Nephron progenitor cell (in vitro differentiated cells): ENCODE measurements around the gene OVOL2.

Experiments
- DNase-seq: peaks from one replicate; pipeline ENCODE4 v3.0.0; 2021
- H3K27ac Mint-ChIP-seq: 2 replicates; pipeline ENCODE4 v1.8.0; 2021; ENCODE audit warnings: mild to moderate bottlenecking, moderate library complexity, mixed read lengths
- H3K27me3 Mint-ChIP-seq: 2 replicates; pipeline ENCODE4 v1.8.0; 2021; ENCODE audit warnings: mild to moderate bottlenecking, low read depth, mixed read lengths; ENCODE audit not compliant: poor library complexity
- H3K36me3 Mint-ChIP-seq: 2 replicates; pipeline ENCODE4 v1.8.0; 2021; ENCODE audit warnings: low read depth, mixed read lengths
- H3K4me1 Mint-ChIP-seq: 2 replicates; pipeline ENCODE4 v1.8.0; 2021; ENCODE audit warnings: mixed read lengths
- H3K4me3 Mint-ChIP-seq: 2 replicates; pipeline ENCODE4 v1.8.0; 2021; ENCODE audit warnings: mild to moderate bottlenecking, moderate library complexity, mixed read lengths
- H3K9me3 Mint-ChIP-seq: 2 replicates; pipeline ENCODE4 v1.8.0; 2021; ENCODE audit warnings: mild to moderate bottlenecking, moderate library complexity, mixed read lengths
- TF ChIP-seq, protein P1 (sequence below): fragments of 200-600 bp; sonication (generic); IDR thresholded peaks from 2 replicates; pipeline ENCODE4 v1.5.0; 2021; ENCODE audit warnings: antibody characterized with exemption

The OVOL2 gene

DNA sequence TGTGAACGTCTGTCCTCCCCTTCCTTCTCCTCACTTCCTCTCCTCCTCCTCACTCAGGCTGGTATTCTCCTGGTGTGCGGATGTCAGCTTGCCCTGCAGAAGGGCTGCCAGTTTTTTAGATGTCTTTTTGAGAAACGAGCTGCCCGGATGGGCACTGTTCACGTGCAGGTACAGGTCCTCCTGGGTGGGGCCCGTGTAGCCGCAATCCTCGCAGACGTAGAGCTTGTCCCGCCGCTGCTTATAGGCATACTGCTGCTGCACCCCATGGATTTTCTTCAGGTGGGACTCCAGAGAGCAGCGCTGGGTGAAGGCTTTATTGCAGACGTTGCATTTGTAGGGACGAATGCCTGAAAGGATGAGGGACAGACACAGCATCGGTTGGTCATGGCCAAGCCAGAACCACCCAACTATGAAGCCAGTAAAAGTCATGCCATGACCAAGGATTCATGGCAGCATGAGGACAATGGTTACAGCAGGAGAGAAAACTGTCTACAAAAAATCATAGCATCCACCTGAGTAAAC is 33.0 kb downstream of the OVOL2 start:
- Mint-ChIP-seq H3K4me3 (no peak overlapping the region), H3K36me3 (no peaks in the 10 kb centered on the region), H3K27ac (no peak overlapping the region), H3K9me3 (peaks cover 3% of the 10 kb centered on the region), H3K27me3 (peaks cover 7% of the 10 kb centered on the region), H3K4me1 (no peaks in the 10 kb centered on the region)
- TF ChIP-seq, protein P1, sequence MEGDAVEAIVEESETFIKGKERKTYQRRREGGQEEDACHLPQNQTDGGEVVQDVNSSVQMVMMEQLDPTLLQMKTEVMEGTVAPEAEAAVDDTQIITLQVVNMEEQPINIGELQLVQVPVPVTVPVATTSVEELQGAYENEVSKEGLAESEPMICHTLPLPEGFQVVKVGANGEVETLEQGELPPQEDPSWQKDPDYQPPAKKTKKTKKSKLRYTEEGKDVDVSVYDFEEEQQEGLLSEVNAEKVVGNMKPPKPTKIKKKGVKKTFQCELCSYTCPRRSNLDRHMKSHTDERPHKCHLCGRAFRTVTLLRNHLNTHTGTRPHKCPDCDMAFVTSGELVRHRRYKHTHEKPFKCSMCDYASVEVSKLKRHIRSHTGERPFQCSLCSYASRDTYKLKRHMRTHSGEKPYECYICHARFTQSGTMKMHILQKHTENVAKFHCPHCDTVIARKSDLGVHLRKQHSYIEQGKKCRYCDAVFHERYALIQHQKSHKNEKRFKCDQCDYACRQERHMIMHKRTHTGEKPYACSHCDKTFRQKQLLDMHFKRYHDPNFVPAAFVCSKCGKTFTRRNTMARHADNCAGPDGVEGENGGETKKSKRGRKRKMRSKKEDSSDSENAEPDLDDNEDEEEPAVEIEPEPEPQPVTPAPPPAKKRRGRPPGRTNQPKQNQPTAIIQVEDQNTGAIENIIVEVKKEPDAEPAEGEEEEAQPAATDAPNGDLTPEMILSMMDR = no peak
- DNase-seq = no peak

DNA sequence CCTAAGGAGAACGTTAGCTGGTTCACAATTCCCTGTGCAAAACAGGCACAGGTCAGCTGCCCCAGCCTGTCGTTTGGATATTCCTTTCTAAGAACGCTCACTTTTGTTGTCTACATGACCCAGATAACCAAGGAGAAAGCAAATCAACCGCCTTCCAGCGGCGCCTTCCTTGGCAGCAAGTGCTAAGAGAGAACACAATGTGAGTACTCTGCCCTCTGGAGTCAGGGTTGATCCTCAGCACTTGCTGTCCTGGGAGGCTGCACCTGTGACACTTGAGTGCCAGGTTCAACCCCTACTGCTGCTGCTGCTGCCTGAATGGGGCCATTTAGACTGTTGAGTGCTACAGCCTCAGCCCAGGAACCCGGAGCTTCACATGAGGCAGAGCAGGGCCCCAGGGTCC is 36.8 kb downstream of the OVOL2 start:
- no peak overlapping the region for H3K27ac Mint-ChIP-seq
- DNase-seq = no peak
- peaks cover 4% of the 10 kb centered on the region for H3K27me3 Mint-ChIP-seq
- peaks cover 3% of the 10 kb centered on the region for H3K9me3 Mint-ChIP-seq
- TF ChIP-seq, protein P1 = no peak
- no peaks in the 10 kb centered on the region for H3K4me1 Mint-ChIP-seq
- H3K36me3 Mint-ChIP-seq = no peaks in the 10 kb centered on the region
- no peak overlapping the region for H3K4me3 Mint-ChIP-seq

DNA sequence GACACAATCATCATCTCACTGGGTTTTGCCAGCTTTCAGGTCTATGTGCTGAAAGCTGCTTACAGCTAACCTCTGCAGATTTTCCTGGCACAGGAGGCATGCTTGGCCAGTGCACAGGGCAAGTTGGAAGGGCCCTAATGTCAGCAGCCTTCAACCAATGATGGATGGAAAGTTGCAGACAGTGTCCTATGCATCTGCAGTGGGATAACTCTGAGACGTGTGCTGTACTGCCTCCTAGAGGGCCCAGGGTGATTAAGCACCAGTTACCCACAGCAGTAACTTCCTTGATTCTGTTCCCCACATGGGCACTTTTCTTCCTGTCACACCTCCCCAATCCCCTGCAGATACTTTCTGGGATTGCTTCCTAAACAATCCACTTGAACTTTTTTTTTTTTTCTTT is 38.6 kb downstream of the OVOL2 start:
- Mint-ChIP-seq H3K9me3 (peaks cover 3% of the 10 kb centered on the region), H3K36me3 (no peaks in the 10 kb centered on the region), H3K27me3 (peaks cover under 1% of the 10 kb centered on the region), H3K4me3 (no peak overlapping the region), H3K27ac (no peak overlapping the region), H3K4me1 (no peaks in the 10 kb centered on the region)
- TF ChIP-seq, protein P1 = no peak
- DNase-seq = no peak

DNA sequence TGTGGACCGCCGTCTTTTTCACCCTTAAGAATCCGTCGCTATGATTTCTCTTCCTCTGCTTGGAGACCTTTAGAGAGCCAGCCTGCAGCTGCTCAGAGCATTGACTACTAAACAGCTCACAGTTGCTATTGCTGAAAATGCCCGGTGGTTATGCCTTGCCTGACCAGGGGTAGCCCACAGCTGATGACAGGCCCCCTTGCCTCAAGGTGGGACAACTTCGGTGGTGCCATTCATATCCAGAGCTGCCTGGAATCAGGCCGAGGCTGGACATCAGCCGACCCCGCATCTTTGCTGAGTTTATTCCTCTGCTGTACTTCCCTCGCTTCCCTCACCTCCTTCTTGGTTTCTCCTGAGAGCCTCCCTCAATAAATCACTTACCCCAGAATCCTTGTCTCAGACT is 39.6 kb downstream of the OVOL2 start:
- no peaks in the 10 kb centered on the region for H3K36me3 Mint-ChIP-seq
- H3K27ac Mint-ChIP-seq = no peak overlapping the region
- H3K27me3 Mint-ChIP-seq = peaks cover 8% of the 10 kb centered on the region
- no peak for DNase-seq
- peaks cover 3% of the 10 kb centered on the region for H3K9me3 Mint-ChIP-seq
- no peak overlapping the region for H3K4me3 Mint-ChIP-seq
- H3K4me1 Mint-ChIP-seq = no peaks in the 10 kb centered on the region
- TF ChIP-seq, protein P1 = no peak

DNA sequence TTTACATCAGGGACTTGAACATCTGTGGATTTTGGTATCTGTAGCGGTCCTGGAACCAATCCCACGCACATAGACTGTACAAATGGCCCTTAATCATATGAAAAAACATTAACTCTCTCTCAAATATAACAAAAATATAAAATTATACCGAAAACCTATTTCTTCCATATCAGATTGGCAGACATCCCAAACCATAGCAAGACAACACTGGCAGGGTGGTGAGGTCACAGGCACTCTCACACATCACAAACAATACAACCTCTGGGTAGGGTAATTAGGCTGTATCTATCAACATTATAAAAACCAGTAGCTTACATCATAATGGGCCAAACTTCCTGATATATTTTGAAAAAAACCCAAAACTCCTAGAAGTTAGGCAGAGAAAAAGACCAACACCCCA is 40.9 kb downstream of the OVOL2 start:
- no peak overlapping the region for H3K27ac Mint-ChIP-seq

DNA sequence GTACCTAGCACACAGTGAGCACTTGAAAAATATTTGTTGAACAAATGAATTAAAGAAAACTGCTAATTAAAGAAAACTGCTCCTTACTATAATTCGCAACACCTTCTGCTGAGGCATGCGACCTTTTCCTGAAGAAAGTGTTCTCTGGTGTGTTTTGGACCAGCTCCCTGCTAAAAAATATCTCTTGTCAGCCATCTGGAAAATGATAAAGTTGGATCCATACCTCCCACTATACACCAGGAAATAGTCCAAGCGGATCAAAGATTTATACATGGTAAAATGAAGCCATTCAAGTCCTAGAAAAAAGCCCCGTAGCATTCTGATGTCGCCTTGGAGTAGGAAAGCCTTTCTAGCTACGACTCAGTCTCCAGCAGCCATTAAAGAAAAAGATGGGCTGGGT is 43.3 kb downstream of the OVOL2 start:
- H3K27me3 Mint-ChIP-seq = peaks cover 9% of the 10 kb centered on the region
- H3K36me3 Mint-ChIP-seq = peaks cover 9% of the 10 kb centered on the region
- H3K9me3 Mint-ChIP-seq = peaks cover 9% of the 10 kb centered on the region
- peaks cover 11% of the 10 kb centered on the region for H3K4me1 Mint-ChIP-seq
- no peak overlapping the region for H3K4me3 Mint-ChIP-seq
- DNase-seq = no peak
- TF ChIP-seq, protein P1 = no peak
- H3K27ac Mint-ChIP-seq = no peak overlapping the region

More for the DNA sequence above, 40.9 kb downstream of the OVOL2 start:
- Mint-ChIP-seq H3K9me3 (peaks cover 3% of the 10 kb centered on the region), H3K27me3 (peaks cover 9% of the 10 kb centered on the region), H3K36me3 (no peaks in the 10 kb centered on the region), H3K4me3 (no peak overlapping the region), H3K4me1 (peaks cover 2% of the 10 kb centered on the region)
- DNase-seq = no peak
- TF ChIP-seq, protein P1 = no peak
